Measurements from ENCODE around the gene LPAR1. TPM values are rescaled to one million over a fixed set of nuclear protein-coding genes. Genes with fewer than 3 reads are reported as not detected.

The LPAR1 gene
- total RNA-seq, 2 experiments from 2014 or later = not detected

DNA sequence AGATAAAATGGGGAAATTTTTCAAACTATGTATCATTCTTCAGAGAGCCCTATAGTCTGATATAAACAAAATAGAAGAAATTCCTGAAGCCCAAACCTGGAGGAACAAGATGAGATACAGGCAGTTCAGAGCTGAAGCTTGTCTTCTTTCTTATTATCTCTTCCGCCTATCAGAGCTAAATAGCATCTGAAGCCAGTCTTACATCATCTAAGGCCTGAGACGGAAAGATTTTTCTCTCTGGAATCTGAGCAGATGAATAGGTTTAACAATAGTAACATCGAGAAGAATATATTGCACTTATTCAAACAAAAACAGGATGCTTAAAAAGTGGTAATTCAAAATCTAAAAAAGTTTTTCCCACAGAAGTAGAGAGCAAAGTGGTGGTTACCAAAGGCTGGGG lies 59.8 kb downstream of the LPAR1 start:
- Mint-ChIP-seq H3K4me3 (no peak overlapping the region), H3K4me1 (no peaks in the 10 kb centered on the region), H3K9me3 (ENCODE audit: low read depth) (peaks cover 6% of the 10 kb centered on the region), H3K27me3 (no peaks in the 10 kb centered on the region), H3K36me3 (no peaks in the 10 kb centered on the region), H3K27ac (no peak overlapping the region)
- DNase-seq = no peak
- no peak for ATAC-seq
- CTCF ChIA-PET = no interaction called here

GRCh38 chr9:110977259-110977709 lies 61.0 kb downstream of the LPAR1 start:
- Mint-ChIP-seq H3K4me3 (no peak overlapping the region), H3K27me3 (no peaks in the 10 kb centered on the region), H3K9me3 (ENCODE audit: low read depth) (peaks cover 6% of the 10 kb centered on the region), H3K36me3 (no peaks in the 10 kb centered on the region), H3K4me1 (no peaks in the 10 kb centered on the region), H3K27ac (no peak overlapping the region)
- ATAC-seq (no peak), DNase-seq (no peak)
- CTCF ChIA-PET = no interaction called here

DNA sequence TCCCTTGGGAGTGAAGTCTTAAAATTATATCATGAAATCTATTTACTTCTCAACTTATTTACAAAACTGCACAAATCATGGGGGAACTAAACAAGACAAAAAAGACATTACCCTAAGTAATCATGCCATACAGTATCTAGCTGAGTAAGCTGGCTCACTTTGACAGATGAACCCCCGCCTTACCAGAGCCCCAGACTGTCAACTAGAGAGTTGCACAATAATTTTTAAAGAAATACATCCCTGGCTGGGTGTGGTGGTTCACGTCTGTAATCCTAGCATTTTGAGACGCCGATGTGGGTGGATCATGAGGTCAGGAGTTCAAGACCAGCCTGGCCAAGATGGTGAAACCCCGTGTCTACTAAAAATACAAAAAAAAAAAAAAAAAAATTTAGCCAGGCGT lies 62.3 kb downstream of the LPAR1 start:
- Mint-ChIP-seq H3K4me1 (no peaks in the 10 kb centered on the region), H3K27ac (no peak overlapping the region), H3K27me3 (no peaks in the 10 kb centered on the region), H3K4me3 (no peak overlapping the region), H3K9me3 (ENCODE audit: low read depth) (peaks cover 10% of the 10 kb centered on the region), H3K36me3 (no peaks in the 10 kb centered on the region)
- no peak for DNase-seq
- ATAC-seq = no peak
- CTCF ChIA-PET = no interaction called here

DNA sequence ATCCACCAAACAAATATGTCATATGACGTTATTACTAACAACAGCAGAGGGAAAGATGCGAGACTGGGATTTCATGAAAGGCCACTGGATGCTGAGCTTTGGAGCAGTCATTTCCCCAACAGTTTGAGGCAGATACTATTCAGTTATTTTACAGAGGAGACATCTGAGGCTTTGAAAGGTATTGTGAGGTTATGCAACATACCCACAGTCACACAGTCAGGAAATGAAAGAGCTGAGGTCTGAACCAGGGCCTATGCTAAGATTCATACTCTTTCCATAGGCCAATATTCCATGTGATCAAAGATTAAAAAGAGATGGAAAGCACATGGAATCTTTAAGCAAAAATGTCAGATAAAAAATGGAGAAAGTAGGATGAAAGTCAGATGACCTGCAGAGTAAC lies 63.0 kb downstream of the LPAR1 start:
- H3K4me3 Mint-ChIP-seq = no peak overlapping the region
- H3K27me3 Mint-ChIP-seq = no peaks in the 10 kb centered on the region
- CTCF ChIA-PET = no interaction called here
- H3K9me3 Mint-ChIP-seq (ENCODE audit: low read depth) = peaks cover 10% of the 10 kb centered on the region
- no peaks in the 10 kb centered on the region for H3K4me1 Mint-ChIP-seq
- H3K27ac Mint-ChIP-seq = no peak overlapping the region
- no peak for ATAC-seq
- no peak for DNase-seq
- H3K36me3 Mint-ChIP-seq = no peaks in the 10 kb centered on the region

DNA sequence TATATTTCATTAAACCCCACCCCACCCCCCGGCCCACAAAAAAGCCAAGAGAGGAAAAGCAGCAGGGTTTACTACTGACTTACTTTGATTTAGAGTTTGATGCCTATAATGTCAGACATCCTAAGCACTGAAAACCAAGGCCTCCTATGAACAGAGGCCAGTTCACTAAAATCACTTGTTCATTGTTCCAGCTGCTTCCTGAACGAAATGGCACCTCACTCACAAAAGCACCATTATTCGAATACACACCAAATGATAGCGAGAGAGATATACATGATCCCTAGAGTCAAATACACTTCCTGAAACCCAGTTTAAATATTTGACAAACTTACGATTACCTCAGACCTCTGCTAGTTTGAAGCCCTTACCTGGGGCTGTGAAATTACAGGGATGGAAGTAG lies 66.6 kb downstream of the LPAR1 start:
- DNase-seq (no peak), ATAC-seq (no peak)
- Mint-ChIP-seq H3K4me3 (no peak overlapping the region), H3K27ac (no peak overlapping the region), H3K9me3 (ENCODE audit: low read depth) (peaks cover 12% of the 10 kb centered on the region), H3K36me3 (no peaks in the 10 kb centered on the region), H3K27me3 (no peaks in the 10 kb centered on the region), H3K4me1 (no peaks in the 10 kb centered on the region)
- CTCF ChIA-PET = no interaction called here

GRCh38 chr9:110971234-110971633 lies 67.0 kb downstream of the LPAR1 start:
- no peaks in the 10 kb centered on the region for H3K4me1 Mint-ChIP-seq
- no peaks in the 10 kb centered on the region for H3K27me3 Mint-ChIP-seq
- H3K36me3 Mint-ChIP-seq = no peaks in the 10 kb centered on the region
- no peak overlapping the region for H3K27ac Mint-ChIP-seq
- H3K9me3 Mint-ChIP-seq (ENCODE audit: low read depth) = peaks cover 8% of the 10 kb centered on the region
- no peak overlapping the region for H3K4me3 Mint-ChIP-seq
- CTCF ChIA-PET = no interaction called here
- no peak for ATAC-seq
- DNase-seq = no peak

- Mint-ChIP-seq H3K4me3 (no peak overlapping the region), H3K9me3 (ENCODE audit: low read depth) (peaks cover 8% of the 10 kb centered on the region), H3K4me1 (no peaks in the 10 kb centered on the region), H3K36me3 (no peaks in the 10 kb centered on the region), H3K27ac (no peak overlapping the region), H3K27me3 (no peaks in the 10 kb centered on the region)
- CTCF ChIA-PET = no interaction called here
- no peak for ATAC-seq
- DNase-seq = no peak
Measured at GRCh38 chr9:110969971-110970386, 68.3 kb downstream of the LPAR1 start.

DNA sequence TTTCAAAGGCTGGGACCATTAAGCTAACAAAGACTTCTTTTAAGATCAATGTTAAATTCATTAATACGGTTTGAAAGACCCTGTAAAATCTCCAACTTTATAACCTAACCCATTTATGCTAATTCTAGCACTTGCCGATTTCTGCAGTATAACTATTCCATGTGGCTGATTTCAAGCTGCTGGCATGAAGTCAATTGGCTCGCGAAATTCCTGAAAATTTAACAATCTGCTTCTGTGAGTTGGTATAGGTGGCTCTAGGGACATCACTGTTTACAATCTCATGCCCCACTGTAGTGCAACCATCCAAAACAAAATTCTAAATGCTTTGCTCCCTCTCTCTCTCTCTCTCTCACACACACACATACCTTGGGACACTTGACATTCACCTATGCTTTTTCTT lies 70.2 kb downstream of the LPAR1 start:
- Mint-ChIP-seq H3K4me1 (no peaks in the 10 kb centered on the region), H3K36me3 (no peaks in the 10 kb centered on the region), H3K27ac (no peak overlapping the region), H3K4me3 (no peak overlapping the region), H3K27me3 (no peaks in the 10 kb centered on the region), H3K9me3 (ENCODE audit: low read depth) (peaks cover 6% of the 10 kb centered on the region)
- CTCF ChIA-PET = no interaction called here
- no peak for ATAC-seq
- no peak for DNase-seq

DNA sequence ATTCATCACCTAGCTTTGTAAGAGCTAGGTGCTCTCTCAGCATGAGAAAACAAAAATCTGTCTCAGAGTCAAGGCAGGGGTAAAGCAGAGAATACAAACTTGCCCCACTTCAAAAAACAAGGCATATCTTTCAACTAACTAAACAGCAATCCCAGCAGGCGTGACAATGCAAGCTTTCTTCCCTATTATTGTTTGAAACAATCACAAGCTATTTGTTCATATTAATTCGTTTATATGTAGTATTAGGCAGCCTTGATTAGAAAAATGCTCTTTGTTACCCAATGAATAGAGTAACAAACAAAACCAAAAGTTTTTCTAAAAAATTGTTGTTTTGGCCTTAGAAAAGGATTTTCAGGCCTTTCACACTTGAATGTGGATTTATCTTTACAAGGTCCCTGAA lies 71.1 kb downstream of the LPAR1 start:
- no peak for ATAC-seq
- Mint-ChIP-seq H3K4me3 (no peak overlapping the region), H3K36me3 (no peaks in the 10 kb centered on the region), H3K27ac (no peak overlapping the region), H3K4me1 (no peaks in the 10 kb centered on the region), H3K9me3 (ENCODE audit: low read depth) (peaks cover 6% of the 10 kb centered on the region), H3K27me3 (no peaks in the 10 kb centered on the region)
- DNase-seq = no peak
- CTCF ChIA-PET = no interaction called here

DNA sequence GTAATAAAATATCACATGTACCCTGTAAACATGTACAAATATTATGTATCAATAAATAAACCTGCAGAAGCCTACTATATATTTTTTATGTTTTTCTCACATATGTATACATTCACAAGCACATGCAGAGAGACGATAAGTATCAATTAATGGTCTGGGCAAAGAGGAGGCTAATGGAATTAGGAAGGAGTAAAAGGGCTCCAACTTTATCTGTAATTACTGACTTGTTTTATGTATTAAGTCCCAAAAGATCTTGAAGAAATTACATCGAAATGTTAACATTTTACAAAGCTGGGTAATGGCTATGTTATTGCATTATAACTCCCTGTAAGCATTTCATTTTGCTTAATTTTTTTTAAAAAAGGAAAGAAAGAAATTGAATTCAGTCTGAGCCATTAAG lies 78.0 kb downstream of the LPAR1 start:
- CTCF ChIA-PET = no interaction called here
- H3K27me3 Mint-ChIP-seq = no peaks in the 10 kb centered on the region
- H3K4me3 Mint-ChIP-seq = no peak overlapping the region
- no peak overlapping the region for H3K27ac Mint-ChIP-seq
- ATAC-seq (no peak), DNase-seq (no peak)
- no peaks in the 10 kb centered on the region for H3K36me3 Mint-ChIP-seq
- H3K4me1 Mint-ChIP-seq = no peaks in the 10 kb centered on the region
- H3K9me3 Mint-ChIP-seq (ENCODE audit: low read depth) = peaks cover 3% of the 10 kb centered on the region

DNA sequence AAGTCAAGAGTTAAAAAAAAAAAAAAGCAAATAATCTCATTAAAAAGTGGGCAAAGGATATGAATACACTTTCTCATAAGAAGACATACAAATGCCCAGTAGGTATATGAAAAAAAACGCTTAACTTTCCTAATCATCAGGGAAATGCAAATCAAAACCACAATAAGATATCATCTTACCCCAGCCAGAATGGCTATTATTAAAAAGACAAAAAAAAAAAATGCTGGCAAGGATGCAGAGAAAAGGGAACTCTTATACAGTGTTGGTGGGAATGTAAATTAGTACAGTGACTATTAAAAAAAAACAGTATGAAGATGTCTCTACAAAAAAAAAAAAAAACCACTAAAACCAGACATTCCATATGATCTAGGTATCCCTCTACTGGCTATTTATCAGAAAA lies 79.4 kb downstream of the LPAR1 start:
- no peaks in the 10 kb centered on the region for H3K4me1 Mint-ChIP-seq
- CTCF ChIA-PET = no interaction called here
- ATAC-seq (no peak), DNase-seq (no peak)
- no peak overlapping the region for H3K27ac Mint-ChIP-seq
- no peaks in the 10 kb centered on the region for H3K27me3 Mint-ChIP-seq
- H3K9me3 Mint-ChIP-seq (ENCODE audit: low read depth) = peaks cover 9% of the 10 kb centered on the region
- no peak overlapping the region for H3K4me3 Mint-ChIP-seq
- no peaks in the 10 kb centered on the region for H3K36me3 Mint-ChIP-seq

DNA sequence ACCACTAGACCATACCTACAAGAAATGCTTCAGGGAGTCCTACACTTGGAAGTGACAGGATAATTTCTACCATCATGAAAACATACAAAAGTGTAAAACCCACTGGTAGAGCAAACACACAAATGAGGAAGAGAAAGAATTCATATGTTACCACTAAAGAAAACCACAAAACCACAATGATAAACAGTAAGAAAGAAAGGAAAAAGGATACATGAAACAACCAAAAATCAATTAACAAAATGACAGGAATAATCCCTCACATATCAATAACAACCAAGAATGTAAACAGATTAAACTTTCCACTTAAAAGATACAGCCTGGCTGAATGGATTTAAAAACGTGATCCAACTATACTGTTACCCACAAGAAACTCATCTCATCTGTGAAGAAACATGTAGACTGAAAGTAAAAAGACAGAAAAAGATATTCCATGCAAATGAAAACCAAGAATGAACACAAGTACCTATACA lies 83.4 kb downstream of the LPAR1 start:
- CTCF ChIA-PET = no interaction called here
- H3K27me3 Mint-ChIP-seq = no peaks in the 10 kb centered on the region
- DNase-seq (no peak), ATAC-seq (no peak)
- H3K4me1 Mint-ChIP-seq = no peaks in the 10 kb centered on the region
- no peaks in the 10 kb centered on the region for H3K36me3 Mint-ChIP-seq
- no peak overlapping the region for H3K4me3 Mint-ChIP-seq
- no peak overlapping the region for H3K27ac Mint-ChIP-seq
- peaks cover 14% of the 10 kb centered on the region for H3K9me3 Mint-ChIP-seq (ENCODE audit: low read depth)

DNA sequence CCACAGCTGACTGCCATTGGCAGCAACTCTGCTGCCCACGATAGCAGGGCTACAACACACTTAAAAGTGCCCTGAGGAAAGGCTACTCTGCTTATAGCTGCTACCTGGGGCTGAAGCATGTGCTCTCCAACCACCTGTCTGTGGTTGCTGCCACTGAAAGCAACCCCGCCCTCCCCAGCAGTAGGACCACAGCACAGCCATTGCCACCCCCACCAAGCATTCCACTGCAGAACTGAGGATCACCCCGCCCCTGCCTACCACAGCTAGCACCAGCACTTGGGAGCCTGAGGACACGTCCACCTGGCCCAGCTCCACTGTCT lies 85.8 kb downstream of the LPAR1 start:
- Mint-ChIP-seq H3K4me1 (no peaks in the 10 kb centered on the region), H3K4me3 (no peak overlapping the region), H3K9me3 (ENCODE audit: low read depth) (peaks cover 21% of the 10 kb centered on the region), H3K27ac (no peak overlapping the region), H3K36me3 (no peaks in the 10 kb centered on the region), H3K27me3 (no peaks in the 10 kb centered on the region)
- ATAC-seq (no peak), DNase-seq (no peak)
- CTCF ChIA-PET = no interaction called here

GRCh38 chr9:110951805-110952539 lies 86.3 kb downstream of the LPAR1 start:
- ATAC-seq (no peak), DNase-seq (no peak)
- Mint-ChIP-seq H3K4me3 (no peak overlapping the region), H3K36me3 (no peaks in the 10 kb centered on the region), H3K9me3 (ENCODE audit: low read depth) (peaks cover 21% of the 10 kb centered on the region), H3K27ac (no peak overlapping the region), H3K4me1 (no peaks in the 10 kb centered on the region), H3K27me3 (no peaks in the 10 kb centered on the region)
- CTCF ChIA-PET = no interaction called here

Data from activated CD8-positive, alpha-beta memory T cell treated with anti-CD3 and anti-CD28 coated beads, Interleukin-2, amount 10 ng/mL, durations not matched to agents 7 days and 5 days (primary cell).